Islet precursor cell (in vitro differentiated cells): ENCODE measurements around the gene SLC2A4RG.
A peak's percentile ranks its signal among the peaks of the same experiment; 100 is the strongest.
"Not testable (repeated sequence)": the region's sequence is repeated elsewhere in the genome, so short reads cannot be mapped to it uniquely, and the experiment has no call there.

ENCODE experiments used
- DNase-seq: peaks from one replicate; pipeline ENCODE4 v3.0.0-alpha.2; 2018

The SLC2A4RG gene

GRCh38 chr20:63714858-63715257, 24.7 kb upstream of the SLC2A4RG start:
- DNase-seq = no peak

DNA sequence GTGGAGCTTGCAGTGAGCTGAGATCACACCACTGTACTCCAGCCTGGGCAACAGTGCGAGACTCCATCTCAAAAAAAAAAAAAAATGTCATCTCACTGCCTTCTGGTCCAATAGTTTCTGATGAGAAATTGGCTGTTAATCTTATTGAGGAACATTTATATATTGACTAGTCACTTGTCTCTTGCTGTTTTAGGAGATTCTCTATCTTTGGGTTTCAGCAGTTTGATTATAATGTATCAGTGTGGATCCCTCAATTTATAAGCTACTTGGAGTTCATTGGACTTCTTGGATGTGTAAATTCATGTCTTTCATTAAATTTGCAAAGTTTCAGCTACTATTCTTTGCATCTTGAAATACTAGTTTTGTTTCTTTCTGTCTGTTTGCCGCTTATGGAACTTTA, 20.6 kb upstream of the SLC2A4RG start:
- no peak for DNase-seq

DNA sequence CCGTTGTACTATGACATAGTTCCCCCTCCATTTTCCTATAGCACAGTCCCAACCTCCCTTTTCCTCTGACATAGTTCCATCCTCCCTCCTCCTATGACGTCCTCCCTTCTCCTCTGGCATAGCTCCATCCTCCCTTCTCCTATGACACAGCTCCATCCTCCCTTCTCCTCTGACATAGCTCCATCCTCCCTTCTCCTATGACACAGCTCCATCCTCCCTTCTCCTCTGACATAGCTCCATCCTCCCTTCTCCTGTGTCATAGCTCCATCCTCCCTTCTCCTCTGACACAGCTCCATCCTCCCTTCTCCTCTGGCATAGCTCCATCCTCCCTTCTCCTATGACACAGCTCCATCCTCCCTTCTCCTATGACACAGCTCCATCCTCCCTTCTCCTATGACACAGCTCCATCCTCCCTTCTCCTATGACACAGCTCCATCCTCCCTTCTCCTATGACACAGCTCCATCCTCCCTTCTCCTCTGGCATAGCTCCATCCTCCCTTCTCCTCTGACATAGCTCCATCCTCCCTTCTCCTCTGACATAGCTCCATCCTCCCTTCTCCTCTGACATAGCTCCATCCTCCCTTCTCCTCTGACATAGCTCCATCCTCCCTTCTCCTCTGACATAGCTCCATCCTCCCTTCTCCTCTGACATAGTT, 16.5 kb upstream of the SLC2A4RG start:
- DNase-seq = not testable (repeated sequence)

GRCh38 chr20:63730189-63730733, 9.3 kb upstream of the SLC2A4RG start:
- DNase-seq = not testable (repeated sequence)

DNA sequence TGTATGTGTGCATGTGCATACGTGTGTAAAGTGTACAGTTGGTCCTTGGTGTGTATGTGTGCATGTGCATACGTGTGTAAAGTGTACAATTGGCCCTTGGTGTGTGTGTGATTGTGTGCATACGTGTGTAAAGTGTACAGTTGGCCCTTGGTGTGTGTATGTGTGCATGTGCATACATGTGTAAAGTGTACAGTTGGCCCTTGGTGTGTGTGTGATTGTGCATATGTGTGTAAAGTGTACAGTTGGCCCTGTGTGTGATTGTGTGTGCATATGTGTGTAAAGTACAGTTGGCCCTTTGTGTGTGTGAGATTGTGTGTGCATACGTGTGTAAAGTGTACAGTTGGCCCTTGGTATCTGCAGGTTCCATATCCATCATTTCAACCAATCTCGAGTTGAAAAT, 8.2 kb upstream of the SLC2A4RG start:
- no peak for DNase-seq

- DNase-seq = no peak
Measured at GRCh38 chr20:63732118-63733095, 7.2 kb upstream of the SLC2A4RG start.

GRCh38 chr20:63733117-63733516, 6.5 kb upstream of the SLC2A4RG start:
- DNase-seq = no peak

GRCh38 chr20:63733579-63734081, 5.9 kb upstream of the SLC2A4RG start:
- no peak for DNase-seq

DNA sequence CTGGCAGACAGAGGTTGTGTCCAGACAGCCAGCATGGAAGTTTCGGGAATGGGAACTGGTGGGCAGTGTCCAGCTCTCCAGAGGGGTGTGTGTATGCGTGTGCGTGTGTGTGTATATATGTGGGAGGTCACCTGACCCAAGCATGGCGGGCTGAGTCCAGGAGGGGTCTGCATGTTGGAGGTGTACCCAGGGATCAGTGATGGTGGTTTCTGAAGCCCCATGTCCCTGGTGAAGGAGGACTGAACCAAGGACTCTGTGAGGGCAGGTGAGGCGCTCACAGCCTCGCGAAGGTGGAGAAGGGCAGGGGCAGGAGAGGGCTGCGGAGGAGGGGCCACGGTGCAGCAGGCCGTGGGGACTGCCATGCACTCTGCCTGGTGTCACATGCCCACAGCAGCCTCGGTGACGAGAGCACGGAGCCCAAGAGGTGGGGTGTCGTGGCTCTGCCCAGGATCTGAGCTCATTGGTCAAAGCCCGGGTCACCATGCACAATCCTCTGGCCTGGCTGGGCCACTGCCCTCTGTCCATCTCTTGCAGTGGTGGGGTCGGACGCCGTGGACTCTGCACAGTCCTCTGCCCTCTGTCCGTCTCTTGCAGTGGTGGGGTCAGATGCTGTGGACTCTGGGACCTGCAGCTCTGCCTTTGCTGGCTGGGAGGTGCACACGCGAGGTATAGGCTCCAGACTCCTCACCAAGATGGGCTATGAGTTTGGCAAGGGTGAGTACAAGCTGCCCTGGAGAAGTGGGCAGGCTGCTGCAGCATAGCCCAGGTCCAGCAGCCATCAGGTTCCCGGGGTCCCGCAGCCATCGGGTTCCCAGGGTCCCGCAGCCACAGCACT, 5.2 kb upstream of the SLC2A4RG start:
- DNase-seq = no peak

DNA sequence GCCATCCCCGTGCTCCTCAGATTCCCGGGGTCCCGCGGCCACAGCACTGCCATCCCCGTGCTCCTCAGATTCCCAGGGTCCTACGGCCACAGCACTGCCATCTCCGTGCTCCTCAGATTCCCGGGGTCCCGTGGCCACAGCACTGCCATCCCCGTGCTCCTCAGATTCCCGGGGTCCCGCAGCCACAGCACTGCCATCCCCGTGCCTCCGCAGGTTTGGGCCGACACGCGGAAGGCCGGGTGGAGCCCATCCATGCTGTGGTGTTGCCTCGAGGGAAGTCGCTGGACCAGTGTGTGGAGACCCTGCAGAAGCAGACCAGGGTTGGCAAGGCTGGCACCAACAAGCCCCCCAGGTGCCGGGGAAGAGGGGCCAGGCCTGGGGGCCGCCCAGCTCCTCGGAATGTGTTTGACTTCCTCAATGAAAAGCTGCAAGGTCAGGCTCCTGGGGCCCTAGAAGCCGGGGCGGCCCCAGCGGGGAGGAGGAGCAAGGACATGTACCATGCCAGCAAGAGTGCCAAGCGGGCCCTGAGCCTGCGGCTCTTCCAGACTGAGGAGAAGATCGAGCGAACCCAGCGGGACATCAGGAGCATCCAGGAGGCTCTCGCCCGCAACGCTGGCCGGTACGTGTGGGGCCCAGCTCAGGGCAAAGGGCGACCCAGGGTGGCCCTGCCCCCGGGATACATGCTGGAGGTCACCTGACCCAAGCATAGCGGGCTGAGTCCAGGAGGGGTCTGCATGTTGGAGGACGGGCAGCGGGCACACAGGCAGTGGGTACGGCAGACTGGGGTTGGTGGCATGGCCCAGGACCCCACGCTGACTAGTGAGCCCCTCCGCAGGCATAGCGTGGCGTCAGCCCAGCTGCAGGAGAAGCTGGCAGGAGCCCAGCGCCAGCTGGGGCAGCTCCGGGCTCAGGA, 4.4 kb upstream of the SLC2A4RG start:
- DNase-seq = no peak

GRCh38 chr20:63735859-63736718, 3.5 kb upstream of the SLC2A4RG start, which contains the start of gene LIME1:
TSS of gene LIME1 (plus strand) at chr20:63736664. CDS start at chr20:63737550, 886 bp downstream.
- DNase-seq = no peak

- peak; percentile 57 for DNase-seq
Measured at GRCh38 chr20:63736893-63737694, 2.5 kb upstream of the SLC2A4RG start.

GRCh38 chr20:63737695-63737944, 2.0 kb upstream of the SLC2A4RG start:
- no peak for DNase-seq

DNA sequence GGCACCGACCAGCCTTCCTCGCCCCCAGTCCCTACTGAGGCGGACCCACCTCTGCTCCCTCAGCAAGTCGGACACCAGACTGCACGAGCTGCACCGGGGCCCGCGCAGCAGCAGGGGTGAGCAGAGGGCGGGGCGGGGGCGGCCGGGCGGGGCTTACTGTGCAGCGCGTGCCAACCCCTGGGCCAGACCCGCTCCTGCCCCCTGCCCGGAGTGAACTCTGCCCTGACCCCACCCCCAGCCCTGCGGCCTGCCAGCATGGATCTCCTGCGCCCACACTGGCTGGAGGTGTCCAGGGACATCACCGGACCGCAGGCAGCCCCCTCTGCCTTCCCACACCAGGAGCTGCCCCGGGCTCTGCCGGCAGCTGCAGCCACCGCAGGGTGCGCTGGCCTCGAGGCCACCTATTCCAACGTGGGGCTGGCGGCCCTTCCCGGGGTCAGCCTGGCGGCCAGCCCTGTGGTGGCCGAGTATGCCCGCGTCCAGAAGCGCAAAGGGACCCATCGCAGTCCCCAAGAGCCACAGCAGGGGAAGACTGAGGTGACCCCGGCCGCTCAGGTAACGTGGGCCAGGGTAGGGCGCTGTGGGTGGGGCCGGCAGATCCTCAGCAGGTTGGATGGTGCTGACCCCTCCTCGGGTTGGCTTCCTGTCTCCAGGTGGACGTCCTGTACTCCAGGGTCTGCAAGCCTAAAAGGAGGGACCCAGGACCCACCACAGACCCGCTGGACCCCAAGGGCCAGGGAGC, 1.5 kb upstream of the SLC2A4RG start:
- DNase-seq = peak; percentile 62

GRCh38 chr20:63738687-63739129, 868 bp upstream of the SLC2A4RG start:
- peak; percentile 86 for DNase-seq

DNA sequence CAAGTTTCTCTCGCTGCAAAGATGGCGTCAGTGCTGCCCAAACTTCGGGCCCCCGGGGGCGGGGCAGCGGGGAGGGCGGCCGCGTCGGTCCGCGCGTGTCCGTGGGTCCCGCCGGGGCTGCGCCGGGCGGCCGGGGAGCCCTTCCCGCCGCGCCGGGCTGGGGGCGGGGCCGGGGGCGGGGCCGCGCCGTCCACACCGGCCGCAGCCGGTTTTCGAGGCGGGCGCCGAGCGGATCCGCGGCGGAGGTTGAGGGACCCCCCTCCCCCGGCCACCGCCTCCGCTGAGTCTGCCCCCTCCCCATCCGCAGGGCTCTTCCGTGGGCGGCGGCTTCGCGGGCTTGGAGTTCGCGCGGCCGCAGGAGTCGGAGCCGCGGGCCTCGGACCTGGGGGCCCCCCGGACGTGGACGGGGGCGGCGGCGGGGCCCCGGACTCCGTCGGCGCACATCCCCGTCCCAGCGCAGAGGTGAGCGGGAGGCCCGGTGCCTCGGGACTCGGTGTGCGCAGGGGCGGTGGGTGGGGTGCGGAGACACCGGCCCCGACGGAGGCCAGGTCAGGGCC, 572 bp downstream of the SLC2A4RG start:
- DNase-seq = peak; percentile 57

DNA sequence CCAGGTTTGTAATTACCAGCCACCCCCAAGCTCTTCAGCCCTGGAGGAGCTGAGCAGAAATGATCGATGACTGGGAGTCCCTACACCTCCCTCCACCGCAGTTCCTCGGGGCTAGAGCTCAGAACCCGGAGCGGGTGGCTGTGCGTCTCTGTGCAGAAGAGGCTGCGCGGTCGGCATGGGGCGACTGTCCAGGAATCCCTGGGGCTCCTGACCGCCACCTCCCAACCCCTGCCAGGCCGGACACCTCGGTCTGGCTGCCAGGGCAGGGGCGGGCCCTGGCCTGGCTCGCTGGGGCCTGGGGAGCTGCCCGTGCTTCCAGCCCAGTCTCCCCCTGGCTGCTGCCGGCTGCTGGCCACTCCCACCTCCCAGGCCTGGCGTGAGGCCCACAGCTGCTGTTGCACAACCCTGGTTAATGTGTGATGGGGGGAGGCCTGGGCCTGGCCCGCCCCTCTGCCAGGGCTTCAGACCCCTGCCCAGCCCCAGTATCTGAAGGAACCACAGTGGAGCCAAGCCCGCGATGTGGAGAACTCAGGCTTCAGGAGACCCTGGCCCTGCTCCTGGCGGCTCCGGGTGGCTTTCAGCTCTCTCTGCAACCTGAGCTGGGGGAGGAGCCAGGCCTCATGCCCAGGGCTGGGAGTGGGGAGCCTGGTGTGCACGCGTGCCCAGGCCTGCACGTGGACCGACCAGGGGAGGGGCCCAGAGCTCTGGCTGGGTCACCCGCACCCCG, 1.2 kb downstream of the SLC2A4RG start:
- DNase-seq = peak; percentile 91

GRCh38 chr20:63741354-63741675, 1.7 kb downstream of the SLC2A4RG start:
- DNase-seq = no peak
